ENCODE data around the gene IGFBP5.

Gene IGFBP5

DNA sequence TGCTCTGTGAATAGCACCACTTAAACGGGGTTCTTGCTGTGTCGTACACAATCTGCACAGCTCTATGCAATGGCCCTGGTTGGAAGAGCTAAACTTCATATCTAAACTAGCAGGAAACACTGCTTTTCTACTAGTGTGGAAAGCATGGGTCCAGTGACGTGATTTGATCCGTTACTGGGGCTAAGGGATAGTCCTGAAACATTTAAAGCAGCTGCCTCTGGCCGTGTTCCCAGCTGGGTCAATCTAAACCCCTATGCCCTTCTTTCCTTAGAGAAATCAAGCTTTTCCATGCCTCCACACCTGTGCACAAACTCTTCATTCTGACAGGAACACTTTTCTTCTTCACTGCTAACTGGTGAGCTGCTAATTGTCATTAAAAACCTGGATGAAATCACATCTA is 5.4 kb upstream of the IGFBP5 start:
- TF ChIP-seq RARB (CRISPR knock-in tag; IDR thresholded peaks at IDR 0.05), result no peak
- TF ChIP-seq ISL1 (CRISPR knock-in tag; IDR thresholded peaks at IDR 0.05), result no peak
- TF ChIP-seq ZNF70 (CRISPR knock-in tag; IDR thresholded peaks at IDR 0.05), result no peak
- no peak for TF ChIP-seq ZC3H10 (CRISPR knock-in tag; IDR thresholded peaks at IDR 0.05)
- no peak for TF ChIP-seq TCF4 (CRISPR knock-in tag; IDR thresholded peaks at IDR 0.05; ENCODE audit: borderline replicate concordance)
- no peak for TF ChIP-seq GLIS3 (CRISPR knock-in tag; IDR thresholded peaks at IDR 0.05)
- no peak for TF ChIP-seq CSDC2 (CRISPR knock-in tag; IDR thresholded peaks at IDR 0.05)
- TF ChIP-seq, protein P1, sequence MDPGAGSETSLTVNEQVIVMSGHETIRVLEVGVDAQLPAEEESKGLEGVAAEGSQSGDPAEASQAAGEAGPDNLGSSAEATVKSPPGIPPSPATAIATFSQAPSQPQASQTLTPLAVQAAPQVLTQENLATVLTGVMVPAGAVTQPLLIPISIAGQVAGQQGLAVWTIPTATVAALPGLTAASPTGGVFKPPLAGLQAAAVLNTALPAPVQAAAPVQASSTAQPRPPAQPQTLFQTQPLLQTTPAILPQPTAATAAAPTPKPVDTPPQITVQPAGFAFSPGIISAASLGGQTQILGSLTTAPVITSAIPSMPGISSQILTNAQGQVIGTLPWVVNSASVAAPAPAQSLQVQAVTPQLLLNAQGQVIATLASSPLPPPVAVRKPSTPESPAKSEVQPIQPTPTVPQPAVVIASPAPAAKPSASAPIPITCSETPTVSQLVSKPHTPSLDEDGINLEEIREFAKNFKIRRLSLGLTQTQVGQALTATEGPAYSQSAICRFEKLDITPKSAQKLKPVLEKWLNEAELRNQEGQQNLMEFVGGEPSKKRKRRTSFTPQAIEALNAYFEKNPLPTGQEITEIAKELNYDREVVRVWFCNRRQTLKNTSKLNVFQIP (CRISPR knock-in tag; IDR thresholded peaks at IDR 0.05; ENCODE audit: borderline replicate concordance, low read depth), result no peak
- no peak for TF ChIP-seq PATZ1 (CRISPR knock-in tag; IDR thresholded peaks at IDR 0.05; ENCODE audit: borderline replicate concordance)
- no peak for TF ChIP-seq ESRRG (CRISPR knock-in tag; IDR thresholded peaks at IDR 0.05)
- no peak for TF ChIP-seq ZFP3 (CRISPR knock-in tag; IDR thresholded peaks at IDR 0.05)
- no peak for TF ChIP-seq ZNF8 (CRISPR knock-in tag; IDR thresholded peaks at IDR 0.05)
- TF ChIP-seq SNAI2 (CRISPR knock-in tag; IDR thresholded peaks at IDR 0.05), result no peak
- TF ChIP-seq CREB5 (CRISPR knock-in tag; IDR thresholded peaks at IDR 0.05; ENCODE audit: low read depth), result no peak
- TF ChIP-seq CSRNP3 (CRISPR knock-in tag; IDR thresholded peaks at IDR 0.05), result no peak
- no peak for TF ChIP-seq TOX (CRISPR knock-in tag; IDR thresholded peaks at IDR 0.05; ENCODE audit: borderline replicate concordance)
- TF ChIP-seq ARNTL (CRISPR knock-in tag; IDR thresholded peaks at IDR 0.05; ENCODE audit: borderline replicate concordance, low read depth), result no peak
- TF ChIP-seq TSHZ2 (CRISPR knock-in tag; IDR thresholded peaks at IDR 0.05), result no peak
- TF ChIP-seq ZFP30 (CRISPR knock-in tag; IDR thresholded peaks at IDR 0.05), result no peak
- peak; percentile 3; the same call in 2 of the 3 replicates for ATAC-seq

DNA sequence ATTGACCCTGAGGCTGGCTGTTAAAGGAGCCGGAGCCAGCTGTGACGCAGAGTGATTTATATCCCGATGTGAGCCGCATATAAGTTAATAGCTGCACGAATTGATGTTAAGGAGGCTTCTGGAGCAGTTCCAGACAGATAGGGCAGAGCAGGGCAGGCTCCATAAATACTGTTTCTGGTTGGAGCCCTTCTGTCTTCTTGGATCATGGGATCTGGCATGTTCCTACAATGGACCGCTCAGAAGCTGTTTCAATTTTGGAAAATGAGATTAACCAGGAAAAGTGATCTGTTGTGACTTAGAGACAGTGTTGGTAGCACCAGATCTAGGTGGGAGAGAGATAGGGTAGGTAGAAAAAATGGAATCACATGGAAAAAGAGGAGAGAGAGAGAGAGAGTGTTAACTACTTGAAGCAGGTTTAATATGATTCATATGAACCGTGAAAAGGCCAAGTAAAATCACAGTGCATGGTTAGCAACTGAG is 4.8 kb upstream of the IGFBP5 start:
- peak; percentile 47 for ATAC-seq
- TF ChIP-seq OSR1 (CRISPR knock-in tag; IDR thresholded peaks at IDR 0.05) (no peak), ISL1 (CRISPR knock-in tag; IDR thresholded peaks at IDR 0.05) (peak; percentile 87), CSRNP3 (CRISPR knock-in tag; IDR thresholded peaks at IDR 0.05) (no peak), TCF4 (CRISPR knock-in tag; IDR thresholded peaks at IDR 0.05; ENCODE audit: borderline replicate concordance) (peak; percentile 77), ZFP30 (CRISPR knock-in tag; IDR thresholded peaks at IDR 0.05) (no peak), GLIS3 (CRISPR knock-in tag; IDR thresholded peaks at IDR 0.05) (peak; percentile 65; the same call in 1 of the 2 replicates), TSHZ2 (CRISPR knock-in tag; IDR thresholded peaks at IDR 0.05) (peak; percentile 83; the same call in 1 of the 2 replicates)
